Osteoblast (primary cell): ENCODE data around the gene ZDHHC4. TPM values are rescaled to one million over a fixed set of nuclear protein-coding genes. Genes with fewer than 3 reads are reported as not detected.
"Not testable (repeated sequence)": the region's sequence is repeated elsewhere in the genome, so short reads cannot be mapped to it uniquely, and the experiment has no call there.

Experiments
- DNase-seq: peaks from one replicate; pipeline ENCODE4 v3.0.0; 2011; ENCODE audit warnings: low spot score, mixed read lengths; ENCODE audit not compliant: insufficient read length; ENCODE audit errors: missing footprints
- H2AFZ ChIP-seq: 2 replicates; pipeline ENCODE4 v1.6.0; 2011; ENCODE audit warnings: mild to moderate bottlenecking, low read length
- H3K27ac ChIP-seq: 2 replicates; pipeline ENCODE4 v1.5.1; 2011; ENCODE audit warnings: mild to moderate bottlenecking, low read depth, low read length, moderate library complexity
- H3K27me3 ChIP-seq: 2 replicates; pipeline ENCODE4 v1.6.0; 2012; ENCODE audit warnings: mild to moderate bottlenecking, control low read depth, inconsistent platforms, low read length, moderate library complexity; ENCODE audit not compliant: insufficient read depth
- H3K36me3 ChIP-seq: 2 replicates; pipeline ENCODE4 v1.5.1; 2011; ENCODE audit warnings: mild to moderate bottlenecking, low read length, control low read depth, moderate library complexity; ENCODE audit not compliant: insufficient read depth
- H3K4me1 ChIP-seq: 2 replicates; pipeline ENCODE4 v1.5.1; 2011; ENCODE audit warnings: mild to moderate bottlenecking, low read length, control low read depth, moderate library complexity; ENCODE audit not compliant: insufficient read depth
- H3K4me2 ChIP-seq: 2 replicates; pipeline ENCODE4 v1.6.0; 2011; ENCODE audit warnings: mild to moderate bottlenecking, low read length; ENCODE audit not compliant: insufficient read depth
- H3K4me3 ChIP-seq: fragments of 200-600 bp; sonication (generic); 3 replicates; pipeline ENCODE4 v1.5.1; 2012; ENCODE audit warnings: mild to moderate bottlenecking, low read length, inconsistent platforms; ENCODE audit not compliant: insufficient read depth
- H3K79me2 ChIP-seq: 2 replicates; pipeline ENCODE4 v1.6.0; 2012; ENCODE audit warnings: mild to moderate bottlenecking, low read length, control low read depth, inconsistent platforms; ENCODE audit not compliant: insufficient read depth
- H3K9me3 ChIP-seq: 2 replicates; pipeline ENCODE4 v1.5.1; 2011; ENCODE audit warnings: low read depth, low read length, control low read depth
- H4K20me1 ChIP-seq: 2 replicates; pipeline ENCODE4 v1.6.0; 2012; ENCODE audit warnings: mild to moderate bottlenecking, low read length, control low read depth; ENCODE audit not compliant: insufficient read depth
- total RNA-seq: library from RNA; depleted of rRNA; stranded (reverse); fragments of >200 nt; gene quantifications from 2 replicates; pipeline ENCODE4 v1.2.3, GENCODE V29; 2012
- TF ChIP-seq, protein P1 (sequence below): IDR thresholded peaks from 2 replicates; pipeline ENCODE4 v1.5.1; 2011; ENCODE audit warnings: mild to moderate bottlenecking, low read depth, low read length, moderate library complexity; ENCODE audit errors: extremely low read depth

ZDHHC4 gene
- total RNA-seq, 1 donor: 51.0 TPM

DNA sequence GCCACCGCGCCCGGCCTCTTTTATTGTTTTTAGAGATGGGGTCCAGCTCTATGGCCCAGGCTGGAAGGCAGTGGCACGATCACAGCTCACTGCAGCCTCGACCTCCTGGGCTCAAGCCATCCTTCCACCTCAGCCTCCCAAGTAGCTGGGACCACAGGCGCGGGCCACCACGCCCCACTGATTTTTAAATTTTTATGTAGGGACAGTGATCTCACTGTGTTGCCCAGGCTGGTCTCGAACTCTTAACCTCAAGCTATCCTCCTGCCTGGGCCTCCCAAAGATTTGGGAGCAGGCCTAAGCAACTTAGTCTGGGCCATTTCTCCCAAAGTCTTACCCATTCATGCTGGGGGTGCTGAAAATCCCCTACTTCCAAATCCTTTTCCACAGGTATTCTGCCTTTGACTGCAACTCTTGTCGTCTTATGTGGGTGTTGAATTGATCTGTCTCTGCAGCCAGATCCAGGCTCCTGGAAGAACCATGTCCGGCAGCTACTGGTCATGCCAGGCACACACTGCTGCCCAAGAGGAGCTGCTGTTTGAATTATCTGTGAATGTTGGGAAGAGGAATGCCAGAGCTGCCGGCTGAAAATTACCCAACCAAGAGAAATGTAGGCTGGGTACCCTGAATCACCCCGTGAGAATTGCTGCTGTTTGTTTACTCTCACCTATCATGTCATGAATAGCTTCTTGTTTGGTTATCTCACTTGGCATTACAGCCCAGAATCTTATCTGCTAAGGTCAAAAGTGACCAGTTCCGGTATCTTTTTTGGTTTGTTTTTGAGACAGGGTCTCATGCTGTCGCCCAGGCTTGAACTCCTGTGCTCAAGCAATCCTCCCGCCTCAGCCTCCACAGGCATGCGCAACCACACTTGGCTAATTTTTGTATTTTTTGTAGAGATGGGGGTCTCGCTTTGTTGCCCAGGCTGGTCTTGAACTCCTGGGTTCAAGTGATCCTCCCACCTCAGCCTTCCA is 1.1 kb downstream of the ZDHHC4 start:
- DNase-seq: peak; percentile 83
- Histone ChIP-seq H3K79me2 (no peaks in the 10 kb centered on the region), H3K4me2 (peak overlapping the region; percentile 84), H3K9me3 (no peaks in the 10 kb centered on the region), H3K4me3 (peak overlapping the region; percentile 92), H3K27ac (peak overlapping the region; percentile 88), H3K27me3 (no peaks in the 10 kb centered on the region), H3K4me1 (peaks cover 2% of the 10 kb centered on the region), H2AFZ (no peak overlapping the region), H4K20me1 (no peaks in the 10 kb centered on the region), H3K36me3 (peaks cover 30% of the 10 kb centered on the region)
- TF ChIP-seq, protein P1, sequence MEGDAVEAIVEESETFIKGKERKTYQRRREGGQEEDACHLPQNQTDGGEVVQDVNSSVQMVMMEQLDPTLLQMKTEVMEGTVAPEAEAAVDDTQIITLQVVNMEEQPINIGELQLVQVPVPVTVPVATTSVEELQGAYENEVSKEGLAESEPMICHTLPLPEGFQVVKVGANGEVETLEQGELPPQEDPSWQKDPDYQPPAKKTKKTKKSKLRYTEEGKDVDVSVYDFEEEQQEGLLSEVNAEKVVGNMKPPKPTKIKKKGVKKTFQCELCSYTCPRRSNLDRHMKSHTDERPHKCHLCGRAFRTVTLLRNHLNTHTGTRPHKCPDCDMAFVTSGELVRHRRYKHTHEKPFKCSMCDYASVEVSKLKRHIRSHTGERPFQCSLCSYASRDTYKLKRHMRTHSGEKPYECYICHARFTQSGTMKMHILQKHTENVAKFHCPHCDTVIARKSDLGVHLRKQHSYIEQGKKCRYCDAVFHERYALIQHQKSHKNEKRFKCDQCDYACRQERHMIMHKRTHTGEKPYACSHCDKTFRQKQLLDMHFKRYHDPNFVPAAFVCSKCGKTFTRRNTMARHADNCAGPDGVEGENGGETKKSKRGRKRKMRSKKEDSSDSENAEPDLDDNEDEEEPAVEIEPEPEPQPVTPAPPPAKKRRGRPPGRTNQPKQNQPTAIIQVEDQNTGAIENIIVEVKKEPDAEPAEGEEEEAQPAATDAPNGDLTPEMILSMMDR: no peak

DNA sequence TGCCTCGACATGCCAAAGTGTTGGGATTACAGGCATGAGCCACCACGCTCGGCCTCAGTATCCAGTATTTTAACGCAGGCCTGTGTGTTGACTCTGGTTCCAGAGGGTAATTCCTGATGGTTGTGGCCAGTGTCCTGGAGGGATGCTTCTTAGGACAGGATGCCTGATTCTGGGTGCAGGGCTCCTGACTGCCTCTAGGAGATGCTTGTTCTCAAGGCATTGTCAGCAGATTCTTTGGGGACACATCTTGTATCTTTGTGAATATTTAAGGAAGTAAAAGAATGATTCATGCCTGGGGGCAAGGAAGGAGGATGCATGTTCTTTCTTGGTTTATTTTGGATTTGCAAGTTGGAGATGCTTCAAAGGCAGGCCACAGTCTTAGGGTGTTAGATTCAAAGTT is 2.2 kb downstream of the ZDHHC4 start:
- Histone ChIP-seq H3K4me1 (peaks cover 2% of the 10 kb centered on the region), H4K20me1 (no peaks in the 10 kb centered on the region), H3K4me2 (no peak overlapping the region), H2AFZ (no peak overlapping the region), H3K79me2 (no peaks in the 10 kb centered on the region), H3K27ac (no peak overlapping the region), H3K4me3 (no peak overlapping the region), H3K36me3 (peaks cover 32% of the 10 kb centered on the region), H3K9me3 (no peaks in the 10 kb centered on the region), H3K27me3 (no peaks in the 10 kb centered on the region)
- DNase-seq: peak; percentile 86
- TF ChIP-seq, protein P1: peak; percentile 36

DNA sequence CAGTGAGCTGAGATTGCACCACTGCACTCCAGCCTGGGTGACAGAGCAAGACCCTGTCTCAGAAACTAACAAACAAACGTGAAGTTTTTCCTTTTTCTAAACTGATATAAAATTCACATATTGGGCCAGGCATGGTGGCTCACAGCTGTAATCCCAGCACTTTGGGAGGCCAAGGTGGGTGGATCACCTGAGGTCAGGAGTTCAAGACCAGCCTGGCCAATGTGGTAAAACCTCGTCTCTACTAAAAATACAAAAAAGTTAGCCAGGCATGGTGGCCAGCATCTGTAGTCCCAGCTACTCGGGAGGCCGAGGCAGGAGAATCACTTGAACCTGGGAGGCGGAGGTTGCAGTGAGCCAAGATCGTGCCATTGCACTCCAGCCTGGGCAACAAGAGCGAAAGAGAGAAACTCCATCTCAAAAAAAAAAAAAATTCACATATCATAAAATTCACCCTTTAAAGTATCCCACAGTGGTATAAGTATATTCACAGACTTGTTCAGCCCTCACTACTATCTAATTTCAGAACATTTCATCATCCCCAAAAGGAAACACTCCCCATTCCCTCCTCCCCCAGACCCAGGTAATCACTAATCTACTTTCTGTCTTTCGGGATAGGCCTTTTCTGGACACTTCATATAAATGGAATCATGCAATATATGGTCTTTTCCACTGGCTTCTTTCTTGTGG is 8.6 kb downstream of the ZDHHC4 start:
- H3K27me3 ChIP-seq, H3K4me2 ChIP-seq, H3K27ac ChIP-seq, H3K79me2 ChIP-seq, H3K4me3 ChIP-seq, H2AFZ ChIP-seq, H3K9me3 ChIP-seq, H3K4me1 ChIP-seq, H4K20me1 ChIP-seq, DNase-seq: not testable (repeated sequence)
- H3K36me3 ChIP-seq: peaks cover 35% of the 10 kb centered on the region

DNA sequence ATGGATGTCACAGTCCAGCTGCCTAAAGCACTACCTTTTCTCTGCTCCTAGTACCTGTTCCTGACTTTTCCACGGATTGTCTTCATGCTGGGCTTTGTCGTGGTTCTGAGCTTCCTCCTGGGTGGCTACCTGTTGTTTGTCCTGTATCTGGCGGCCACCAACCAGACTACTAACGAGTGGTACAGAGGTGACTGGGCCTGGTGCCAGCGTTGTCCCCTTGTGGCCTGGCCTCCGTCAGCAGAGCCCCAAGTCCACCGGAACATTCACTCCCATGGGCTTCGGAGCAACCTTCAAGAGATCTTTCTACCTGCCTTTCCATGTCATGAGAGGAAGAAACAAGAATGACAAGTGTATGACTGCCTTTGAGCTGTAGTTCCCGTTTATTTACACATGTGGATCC is 11.3 kb downstream of the ZDHHC4 start:
- Histone ChIP-seq H3K27me3 (no peaks in the 10 kb centered on the region), H3K79me2 (peaks cover 14% of the 10 kb centered on the region), H2AFZ (no peak overlapping the region), H3K27ac (no peak overlapping the region), H3K4me2 (no peak overlapping the region), H3K9me3 (no peaks in the 10 kb centered on the region), H3K36me3 (peaks cover 19% of the 10 kb centered on the region), H3K4me1 (peaks cover 5% of the 10 kb centered on the region), H4K20me1 (no peaks in the 10 kb centered on the region), H3K4me3 (no peak overlapping the region)
- DNase-seq: no peak
- TF ChIP-seq, protein P1: no peak
